HEK293T (cell line): ENCODE data around the gene C5AR2.

ENCODE experiments used
- ELF4 ChIP-seq: fragments of 450-650 bp; IDR thresholded peaks from 2 replicates; pipeline ENCODE4 v1.6.1; 2017; ENCODE audit warnings: antibody characterized with exemption
- FOXA1 ChIP-seq: fragments of 450-650 bp; IDR thresholded peaks from 2 replicates; pipeline ENCODE4 v1.6.1; 2016; ENCODE audit warnings: mild to moderate bottlenecking
- FOXK2 ChIP-seq: fragments of 450-650 bp; IDR thresholded peaks from 2 replicates; pipeline ENCODE4 v1.6.1; 2016; ENCODE audit warnings: mild to moderate bottlenecking
- FOXM1 ChIP-seq: fragments of 450-650 bp; IDR thresholded peaks from 2 replicates; pipeline ENCODE4 v1.6.1; 2017; ENCODE audit warnings: mild to moderate bottlenecking, borderline replicate concordance
- HDGF ChIP-seq: fragments of 450-650 bp; IDR thresholded peaks from 2 replicates; pipeline ENCODE4 v1.6.1; 2017; ENCODE audit warnings: antibody characterized with exemption, borderline replicate concordance
- SP1 ChIP-seq: fragments of 450-650 bp; IDR thresholded peaks from 2 replicates; pipeline ENCODE4 v1.6.1; 2017
- SUZ12 ChIP-seq: fragments of 450-650 bp; IDR thresholded peaks from 2 replicates; pipeline ENCODE4 v1.6.1; 2016; ENCODE audit warnings: mild to moderate bottlenecking
- ZNF384 ChIP-seq: fragments of 450-650 bp; IDR thresholded peaks from 2 replicates; pipeline ENCODE4 v1.6.1; 2016

GRCh38 chr19:47391510-47392223 is 59.7 kb downstream of the C5AR2 start:
- TF ChIP-seq FOXA1 (no peak), HDGF (no peak), ZNF384 (no peak), SP1 (no peak), ELF4 (no peak), SUZ12 (no peak), FOXK2 (no peak), FOXM1 (no peak)
